NCI-H1436 treated with DMSO at 0.1 percent for 48 hours (cell line): ENCODE results near the gene PLEKHG5.
A peak's percentile ranks its signal among the peaks of the same experiment; 100 is the strongest.
"Not testable (repeated sequence)": the region's sequence is repeated elsewhere in the genome, so short reads cannot be mapped to it uniquely, and the experiment has no call there.

ENCODE experiments used
- DNase-seq: peaks from one replicate; lab custom pipeline; 2025; lab: John Stamatoyannopoulos, UW

PLEKHG5 gene

GRCh38 chr1:6463120-6463412 is 28.4 kb downstream of the PLEKHG5 start:
- DNase-seq = no peak

GRCh38 chr1:6462412-6463119 is 28.9 kb downstream of the PLEKHG5 start:
- DNase-seq = no peak

GRCh38 chr1:6461538-6462411 is 29.7 kb downstream of the PLEKHG5 start:
- no peak for DNase-seq

GRCh38 chr1:6461051-6461530 is 30.4 kb downstream of the PLEKHG5 start:
- no peak for DNase-seq

GRCh38 chr1:6460301-6461050 is 31.0 kb downstream of the PLEKHG5 start:
- DNase-seq = no peak

DNA sequence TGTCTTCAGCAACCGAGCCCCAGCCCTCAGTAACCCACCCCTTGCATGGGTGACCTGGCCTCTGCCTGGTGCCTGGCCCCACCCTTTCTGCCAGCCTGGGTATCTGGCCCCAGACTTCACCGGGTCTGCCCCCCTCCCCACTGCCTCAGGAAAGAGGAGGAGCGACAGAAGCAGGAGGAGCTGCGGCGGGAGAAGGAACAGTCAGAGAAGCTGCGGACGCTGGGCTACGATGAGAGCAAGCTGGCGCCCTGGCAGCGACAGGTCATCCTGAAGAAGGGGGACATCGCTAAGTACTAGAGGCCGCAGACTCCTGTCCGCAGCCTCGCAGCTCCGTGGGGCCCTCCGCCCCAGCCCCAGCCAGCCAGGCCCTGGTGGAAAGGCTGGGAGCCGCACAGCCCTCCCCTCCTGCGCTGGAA is 31.6 kb downstream of the PLEKHG5 start:
- DNase-seq = no peak

DNA sequence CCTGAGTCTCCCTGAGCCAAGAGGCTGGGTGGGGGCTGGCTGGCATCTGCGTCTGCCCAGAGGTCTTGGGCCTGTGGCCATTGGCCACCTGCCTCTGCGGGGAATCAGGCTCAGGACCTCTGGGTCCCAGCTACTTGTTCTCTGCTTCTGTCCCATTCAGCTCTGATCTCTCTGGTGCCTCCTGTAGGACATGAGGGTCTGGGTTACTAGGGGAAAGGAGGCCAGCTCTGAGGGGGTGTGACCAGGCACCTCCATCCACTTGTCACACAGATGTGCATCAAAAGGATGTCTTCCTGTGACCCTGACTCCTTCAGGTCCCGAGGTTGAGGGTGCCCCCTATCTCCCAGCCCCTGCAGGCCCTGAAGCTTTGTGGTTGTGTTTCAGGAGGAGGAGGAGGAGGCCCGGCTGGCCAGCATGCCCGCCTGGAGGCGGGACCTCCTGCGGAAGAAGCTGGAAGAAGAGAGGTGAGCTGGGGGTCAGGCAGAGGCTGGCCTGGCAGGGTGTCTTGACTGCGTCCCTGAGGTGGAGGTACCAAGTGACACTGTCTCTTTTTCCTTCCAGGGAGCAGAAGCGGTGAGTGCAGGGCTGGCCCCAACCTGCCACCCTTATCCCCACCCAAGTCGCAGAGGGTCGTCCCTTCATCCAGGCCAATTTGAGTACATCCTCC is 34.5 kb downstream of the PLEKHG5 start:
- no peak for DNase-seq

DNA sequence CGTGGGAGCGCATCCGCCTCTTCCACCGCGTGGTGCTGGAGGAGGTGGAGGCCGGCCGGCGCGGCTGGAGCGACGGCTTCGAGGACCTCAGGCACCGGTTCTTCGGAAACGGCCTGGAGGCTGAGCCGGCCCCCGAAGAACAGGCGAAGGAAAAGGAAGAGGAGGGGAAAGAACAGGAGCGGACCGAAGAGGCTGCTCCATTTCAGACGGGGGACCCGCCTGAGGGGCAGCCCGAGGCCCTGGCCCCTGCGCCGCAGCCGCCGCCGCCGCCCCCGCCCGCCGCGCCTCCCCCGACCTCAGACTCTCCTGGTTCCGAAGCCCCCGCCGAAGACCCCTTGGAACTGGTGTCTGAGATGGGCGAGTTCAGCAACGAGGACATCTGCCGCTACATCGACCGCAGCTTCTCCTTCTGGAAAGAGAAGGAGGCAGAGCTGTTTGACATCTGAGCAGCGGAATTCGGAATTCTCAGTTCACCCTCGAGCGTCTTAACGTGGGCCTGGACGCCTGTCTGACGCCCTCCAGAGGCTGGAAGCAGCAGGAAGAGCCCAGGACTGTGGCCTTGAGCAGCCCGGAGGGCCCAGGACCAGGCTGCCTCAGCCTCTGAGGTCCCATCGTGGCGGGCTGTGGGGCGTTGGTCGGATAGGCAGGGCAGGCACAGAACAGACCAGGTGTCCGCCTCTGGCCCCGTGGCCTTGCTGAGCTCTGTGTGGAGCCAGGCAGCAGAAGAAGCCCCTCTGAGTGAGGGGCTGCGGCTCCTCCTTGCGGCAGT is 35.5 kb downstream of the PLEKHG5 start:
- DNase-seq = not testable (repeated sequence)

- no peak for DNase-seq
Observed at GRCh38 chr1:6454856-6455751, 36.4 kb downstream of the PLEKHG5 start.

- DNase-seq = not testable (repeated sequence)
Observed at GRCh38 chr1:6453895-6454855, 37.3 kb downstream of the PLEKHG5 start.

DNA sequence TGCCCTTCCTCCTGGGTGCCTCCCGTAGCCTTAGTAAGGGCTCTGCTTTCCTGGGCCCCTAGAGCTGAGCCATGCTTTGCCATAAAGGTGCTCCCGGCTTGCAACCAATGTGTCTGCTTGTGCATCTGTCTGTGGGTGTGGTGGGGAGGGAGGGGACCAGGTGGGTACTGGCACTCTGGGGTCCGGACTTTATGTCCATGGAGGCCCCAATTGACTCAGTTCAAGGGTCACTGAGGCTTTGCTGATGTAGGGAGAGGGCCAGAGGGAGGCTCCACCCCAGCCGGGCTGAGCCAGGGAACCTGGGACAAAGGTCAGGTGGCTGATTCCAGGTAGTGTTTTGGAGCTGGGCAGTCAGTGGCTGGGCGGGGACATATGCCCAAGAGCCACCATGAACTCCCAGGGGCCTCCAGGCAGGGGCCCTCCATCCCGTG is 40.5 kb downstream of the PLEKHG5 start:
- no peak for DNase-seq

GRCh38 chr1:6450486-6450885 is 41.0 kb downstream of the PLEKHG5 start:
- DNase-seq = not testable (repeated sequence)

- DNase-seq = no peak
Observed at GRCh38 chr1:6450005-6450450, 41.4 kb downstream of the PLEKHG5 start.

- no peak for DNase-seq
Observed at GRCh38 chr1:6448749-6449631, 42.5 kb downstream of the PLEKHG5 start.

DNA sequence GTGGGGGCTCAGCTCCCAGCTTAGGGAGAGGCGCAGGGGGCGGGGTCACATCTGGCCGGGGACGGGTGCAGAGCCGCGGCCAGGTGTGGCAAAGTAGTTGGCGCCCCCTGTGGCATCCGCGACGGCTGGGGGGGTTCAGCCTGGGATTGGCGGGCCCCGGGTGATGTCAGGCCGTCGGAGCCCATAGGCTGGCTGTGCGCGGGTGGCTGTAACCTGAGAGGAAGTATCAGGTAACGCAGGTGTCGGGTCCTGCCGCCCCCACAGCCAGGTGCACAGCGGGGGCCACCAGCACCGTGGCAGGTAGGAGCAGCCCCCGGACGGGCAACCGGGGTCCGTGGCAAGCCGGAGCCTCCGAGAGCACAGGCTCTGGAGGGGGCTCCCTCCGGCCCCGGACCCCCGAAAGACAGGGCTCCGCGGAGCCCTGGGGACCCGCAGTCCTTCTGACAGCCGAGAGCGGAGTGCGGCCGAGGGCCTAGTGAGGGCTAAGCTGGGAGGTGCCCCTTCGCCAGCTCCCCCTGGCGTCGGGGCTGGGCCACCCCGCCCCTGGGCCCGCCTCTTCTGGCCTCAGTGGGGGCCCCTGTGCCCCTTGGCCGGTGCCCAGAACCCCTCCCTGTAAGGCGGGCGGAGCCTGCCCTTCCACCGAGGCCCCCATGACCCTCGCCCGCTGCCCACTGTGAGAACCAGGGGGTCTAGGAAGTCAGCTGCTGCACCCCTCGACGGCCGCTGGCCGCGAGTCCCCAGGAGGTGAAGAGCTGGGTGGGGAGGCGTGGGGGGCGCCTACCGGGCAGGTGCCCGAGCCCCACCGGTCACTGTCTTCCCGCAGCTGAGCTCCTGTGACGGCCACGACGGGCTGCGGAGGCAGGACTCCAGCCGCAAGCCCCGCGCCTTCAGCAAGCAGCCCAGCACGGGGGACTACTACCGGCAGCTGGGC is 43.4 kb downstream of the PLEKHG5 start:
- DNase-seq = peak; percentile 53

DNA sequence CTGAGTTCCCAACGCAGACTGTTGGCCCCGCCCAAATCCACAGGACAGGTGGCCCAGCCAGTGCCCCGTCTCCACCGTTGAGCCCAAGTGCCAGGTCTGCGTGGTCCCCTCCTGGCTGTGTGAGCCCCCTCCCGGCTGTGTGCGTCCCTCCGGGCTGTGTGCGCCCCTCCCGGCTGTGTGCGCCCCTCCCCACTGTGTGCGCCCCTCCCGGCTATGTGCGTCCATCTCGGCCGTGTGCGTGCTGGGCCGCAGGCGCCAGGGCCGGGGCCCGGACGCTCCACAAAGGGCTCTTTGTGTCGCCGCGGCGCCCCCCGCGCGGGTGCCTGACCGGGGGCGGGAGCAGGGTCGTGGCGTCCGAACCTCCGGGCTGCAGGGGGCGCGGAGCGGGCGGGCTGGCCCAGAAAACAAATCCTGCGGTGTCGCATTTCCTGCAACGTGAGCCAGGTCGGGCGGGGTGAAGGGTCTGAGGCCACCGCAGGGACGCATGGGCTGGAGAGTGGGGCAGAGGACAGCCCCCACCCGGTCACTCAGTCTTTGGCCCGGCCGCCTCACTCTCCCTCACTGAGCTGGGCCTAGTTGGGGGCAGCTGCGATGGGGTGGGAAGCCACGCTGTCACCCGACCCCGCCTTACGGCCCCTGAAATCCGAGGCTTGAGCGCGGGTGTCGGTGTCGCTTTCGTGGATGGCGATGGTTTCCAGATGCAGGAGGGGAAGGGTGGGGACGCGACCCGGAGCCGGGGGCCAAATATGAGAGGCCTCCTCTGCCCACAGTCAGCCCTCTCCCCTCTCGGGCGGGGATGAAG is 44.2 kb downstream of the PLEKHG5 start:
- DNase-seq = no peak
